Lower leg skin (tissue), 4 donors: Measurements from ENCODE around the gene SLC44A4. TPM values are rescaled to one million over a fixed set of nuclear protein-coding genes. Genes with fewer than 3 reads are reported as not detected.

Source experiments
- DNase-seq, 2 donors: peaks; one replicate each; pipeline ENCODE4 v3.0.0-alpha.2; 2019; ENCODE audit warnings: low spot score in 2 of 2
- H3K4me3 ChIP-seq: fragments of 200-600 bp; sonication (generic); 2 replicates; pipeline ENCODE4 v1.5.1; 2017; ENCODE audit warnings: mild to moderate bottlenecking, low read depth; ENCODE audit not compliant: poor library complexity, severe bottlenecking
- POLR2A ChIP-seq, 2 donors: fragments of 450-650 bp; IDR thresholded peaks; one replicate each; pipeline ENCODE4 v1.6.1; 2016 to 2017; ENCODE audit warnings: antibody characterized with exemption in 2 of 2, mild to moderate bottlenecking in 1 of 2, moderate library complexity in 1 of 2
- WGBS, 2 donors: methylation state at CpG; one replicate each; pipeline ENCODE4 v1.1.5; 2018; 5-methylcytosine and 5-hydroxymethylcytosine counted together
- intact Hi-C: fragments of 100-400 bp; cut with DNase I; formaldehyde crosslinking; loops from one replicate; pipeline ENCODE4 v1.15.0; 2023; ENCODE audit warnings: low total_unique reads
- total RNA-seq, 4 donors: library from RNA; depleted of rRNA; stranded (reverse); fragments of >200 nt; gene quantifications; one replicate each; pipeline ENCODE4 v1.1.0, GENCODE V29; 2016
- TF ChIP-seq, protein P1 (sequence below), 3 donors: fragments of 450-650 bp; IDR thresholded peaks; one replicate each; pipeline ENCODE4 v1.5.1; 2016; ENCODE audit warnings: antibody characterized with exemption in 3 of 3, mild to moderate bottlenecking in 3 of 3, moderate library complexity in 2 of 3

Gene SLC44A4
- total RNA-seq, 4 donors from 2014 or later, result 1.6 to 5.2 (median 3.2) TPM

DNA sequence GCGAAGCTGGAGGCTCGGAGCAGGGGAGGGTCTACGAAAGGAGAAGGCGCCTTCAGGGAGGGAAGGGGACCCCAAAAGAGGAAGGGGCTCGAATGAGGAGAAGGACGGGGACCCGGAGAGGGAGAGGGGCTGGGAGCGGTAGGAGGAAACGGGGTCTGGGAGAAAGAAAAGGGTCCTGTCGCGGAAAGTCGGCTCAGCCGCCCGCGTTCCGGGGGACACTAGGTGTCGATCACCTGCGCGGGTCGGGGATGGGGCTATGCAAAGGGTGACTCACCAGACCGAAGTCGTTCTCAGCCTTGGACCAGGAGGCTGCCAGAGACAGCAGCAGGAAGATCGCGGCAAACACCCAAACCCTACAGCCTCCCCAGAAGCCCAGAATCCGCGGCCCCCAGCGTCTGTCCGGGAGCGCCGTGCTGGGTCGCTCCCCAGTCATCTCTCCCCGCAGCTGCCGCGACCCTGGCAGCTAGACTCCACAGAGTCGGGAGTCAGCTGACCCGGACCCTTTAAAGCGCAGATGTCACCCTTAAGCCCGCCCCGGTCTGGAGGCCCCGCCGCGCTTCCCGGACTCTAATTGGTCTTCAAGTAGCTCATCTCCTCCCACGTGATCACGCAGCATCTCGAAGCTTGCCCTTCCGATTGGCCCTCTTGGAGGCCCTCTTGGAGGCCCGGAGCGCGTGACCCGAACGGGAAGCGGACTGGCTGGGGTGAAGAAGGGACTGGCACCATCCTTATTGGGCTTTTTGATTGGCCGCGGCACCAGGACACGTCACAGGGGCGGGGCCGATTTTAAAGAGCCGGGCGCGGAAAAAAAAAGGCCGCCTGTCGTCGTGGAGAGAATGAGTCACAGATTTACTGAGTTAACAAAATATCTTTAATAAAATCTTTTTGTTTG, 16.2 kb downstream of the SLC44A4 start, which contains the start of gene NEU1:
NEU1 (minus strand) TSS at position 478 of the 892 bp plus-strand sequence; CDS start at position 433, 45 bp downstream.
- peak; percentile 100 for DNase-seq
- H3K4me3 ChIP-seq, result peak within 1 kb of the TSS; percentile 53
- TF ChIP-seq POLR2A (IDR thresholded peaks at IDR 0.05), result peak in 1 of 2 donors; percentile 89
- TF ChIP-seq, protein P1, sequence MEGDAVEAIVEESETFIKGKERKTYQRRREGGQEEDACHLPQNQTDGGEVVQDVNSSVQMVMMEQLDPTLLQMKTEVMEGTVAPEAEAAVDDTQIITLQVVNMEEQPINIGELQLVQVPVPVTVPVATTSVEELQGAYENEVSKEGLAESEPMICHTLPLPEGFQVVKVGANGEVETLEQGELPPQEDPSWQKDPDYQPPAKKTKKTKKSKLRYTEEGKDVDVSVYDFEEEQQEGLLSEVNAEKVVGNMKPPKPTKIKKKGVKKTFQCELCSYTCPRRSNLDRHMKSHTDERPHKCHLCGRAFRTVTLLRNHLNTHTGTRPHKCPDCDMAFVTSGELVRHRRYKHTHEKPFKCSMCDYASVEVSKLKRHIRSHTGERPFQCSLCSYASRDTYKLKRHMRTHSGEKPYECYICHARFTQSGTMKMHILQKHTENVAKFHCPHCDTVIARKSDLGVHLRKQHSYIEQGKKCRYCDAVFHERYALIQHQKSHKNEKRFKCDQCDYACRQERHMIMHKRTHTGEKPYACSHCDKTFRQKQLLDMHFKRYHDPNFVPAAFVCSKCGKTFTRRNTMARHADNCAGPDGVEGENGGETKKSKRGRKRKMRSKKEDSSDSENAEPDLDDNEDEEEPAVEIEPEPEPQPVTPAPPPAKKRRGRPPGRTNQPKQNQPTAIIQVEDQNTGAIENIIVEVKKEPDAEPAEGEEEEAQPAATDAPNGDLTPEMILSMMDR (IDR thresholded peaks at IDR 0.05), result no peak
- WGBS, 2 donors, result 1% methylated on average over 53 to 64 of the region's 64 CpGs
- intact Hi-C loops, result no loop called here

DNA sequence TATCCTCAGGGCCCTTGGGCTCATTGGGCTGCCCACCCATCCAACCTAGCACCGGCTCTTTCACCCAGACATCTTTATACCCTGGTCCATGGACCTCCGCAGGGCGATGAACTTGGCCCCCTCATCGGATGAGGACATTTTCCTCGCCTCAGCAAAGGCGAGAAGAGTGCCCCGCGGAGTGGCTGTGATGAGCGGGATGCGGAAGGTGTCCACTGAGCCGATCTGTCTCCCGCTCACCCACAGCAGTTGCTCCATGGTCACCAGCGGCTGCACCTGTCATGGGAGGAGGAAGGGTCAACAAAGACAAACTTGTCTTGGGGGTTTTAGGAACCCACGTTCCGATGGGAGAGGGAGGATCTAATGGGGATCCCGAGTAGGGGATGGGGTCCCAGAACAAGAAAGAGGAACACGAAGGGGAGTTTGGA, 16.9 kb downstream of the SLC44A4 start:
- WGBS, 2 donors, result 36 to 48% methylated on average over 17 of the region's 17 CpGs
- intact Hi-C loops, result no loop called here
- no peak for DNase-seq
- peak overlapping the region; percentile 53 for H3K4me3 ChIP-seq
- TF ChIP-seq, protein P1 (IDR thresholded peaks at IDR 0.05), result no peak
- no peak for TF ChIP-seq POLR2A (IDR thresholded peaks at IDR 0.05)

DNA sequence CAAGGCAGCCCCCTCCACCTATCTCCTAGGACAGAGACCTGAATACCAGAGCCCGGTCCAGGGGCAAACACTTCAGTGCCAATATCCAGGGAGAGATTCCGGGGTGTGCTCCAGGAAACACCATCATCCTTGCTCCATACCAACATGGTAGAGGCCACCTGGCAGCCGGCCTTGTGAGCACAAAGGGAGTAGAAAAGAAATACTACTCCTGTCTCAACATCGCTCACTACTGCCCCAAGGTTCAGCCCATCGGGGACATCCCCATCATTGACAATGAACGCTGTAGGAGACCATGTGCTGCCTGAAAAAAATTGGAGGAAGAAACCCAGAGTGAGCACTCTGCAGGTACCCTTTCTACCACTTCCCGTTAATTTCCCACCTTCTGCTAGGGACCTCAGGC, 17.6 kb downstream of the SLC44A4 start:
- no peak for DNase-seq
- intact Hi-C loops, result no loop called here
- no peak overlapping the region for H3K4me3 ChIP-seq
- WGBS, 2 donors, result 93 to 94% methylated on average over 7 of the region's 7 CpGs
- TF ChIP-seq POLR2A (IDR thresholded peaks at IDR 0.05), result no peak
- TF ChIP-seq, protein P1 (IDR thresholded peaks at IDR 0.05), result no peak

DNA sequence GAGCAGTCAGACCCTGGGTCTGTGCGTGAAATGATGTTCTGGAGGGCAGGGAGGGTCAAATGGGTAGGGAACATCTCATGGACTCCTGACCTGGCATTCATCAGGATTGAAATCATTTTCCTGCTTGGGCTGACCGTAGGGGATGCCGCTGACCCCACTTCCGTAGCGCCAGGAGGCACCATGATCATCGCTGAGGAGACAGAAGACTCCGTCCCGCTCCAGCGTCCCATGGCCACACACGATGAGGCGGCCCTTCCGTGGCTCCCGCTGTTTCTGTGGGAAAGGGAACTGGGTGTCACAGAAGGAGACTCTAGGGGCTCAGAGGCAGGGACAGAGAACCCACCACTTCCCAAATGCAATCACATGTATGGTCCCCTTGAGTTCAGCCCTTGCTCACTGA, 18.4 kb downstream of the SLC44A4 start:
- TF ChIP-seq, protein P1 (IDR thresholded peaks at IDR 0.05), result no peak
- TF ChIP-seq POLR2A (IDR thresholded peaks at IDR 0.05), result no peak
- intact Hi-C loops, result no loop called here
- WGBS, 2 donors, result 95% methylated on average over 12 to 13 of the region's 13 CpGs
- H3K4me3 ChIP-seq, result no peak overlapping the region
- no peak for DNase-seq

GRCh38 chr6:31859923-31860322, 18.9 kb downstream of the SLC44A4 start:
- intact Hi-C loops, result no loop called here

More at GRCh38 chr6:31859923-31860322, 18.9 kb downstream of the SLC44A4 start:
- H3K4me3 ChIP-seq, result no peak overlapping the region
- WGBS, 2 donors, result 90 to 94% methylated on average over 5 to 11 of the region's 11 CpGs
- no peak for TF ChIP-seq POLR2A (IDR thresholded peaks at IDR 0.05)
- TF ChIP-seq, protein P1 (IDR thresholded peaks at IDR 0.05), result no peak
- DNase-seq, result no peak
